Stimulated activated CD4-positive, alpha-beta T cell treated with anti-CD3 and anti-CD28 coated beads, Interleukin-15, amount 100 ng/mL, for 24 hours (primary cell): ENCODE data around the gene LYSMD2.
"Not testable (repeated sequence)": the region's sequence is repeated elsewhere in the genome, so short reads cannot be mapped to it uniquely, and the experiment has no call there.

Source experiments
- DNase-seq: peaks from one replicate; pipeline ENCODE4 v3.0.0-alpha.2; 2020

Gene LYSMD2, protein sequence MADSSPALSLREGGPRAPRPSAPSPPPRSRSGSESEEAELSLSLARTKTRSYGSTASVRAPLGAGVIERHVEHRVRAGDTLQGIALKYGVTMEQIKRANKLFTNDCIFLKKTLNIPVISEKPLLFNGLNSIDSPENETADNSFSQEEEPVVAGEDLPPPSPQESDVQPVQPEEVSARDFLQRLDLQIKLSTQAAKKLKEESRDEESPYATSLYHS

DNA sequence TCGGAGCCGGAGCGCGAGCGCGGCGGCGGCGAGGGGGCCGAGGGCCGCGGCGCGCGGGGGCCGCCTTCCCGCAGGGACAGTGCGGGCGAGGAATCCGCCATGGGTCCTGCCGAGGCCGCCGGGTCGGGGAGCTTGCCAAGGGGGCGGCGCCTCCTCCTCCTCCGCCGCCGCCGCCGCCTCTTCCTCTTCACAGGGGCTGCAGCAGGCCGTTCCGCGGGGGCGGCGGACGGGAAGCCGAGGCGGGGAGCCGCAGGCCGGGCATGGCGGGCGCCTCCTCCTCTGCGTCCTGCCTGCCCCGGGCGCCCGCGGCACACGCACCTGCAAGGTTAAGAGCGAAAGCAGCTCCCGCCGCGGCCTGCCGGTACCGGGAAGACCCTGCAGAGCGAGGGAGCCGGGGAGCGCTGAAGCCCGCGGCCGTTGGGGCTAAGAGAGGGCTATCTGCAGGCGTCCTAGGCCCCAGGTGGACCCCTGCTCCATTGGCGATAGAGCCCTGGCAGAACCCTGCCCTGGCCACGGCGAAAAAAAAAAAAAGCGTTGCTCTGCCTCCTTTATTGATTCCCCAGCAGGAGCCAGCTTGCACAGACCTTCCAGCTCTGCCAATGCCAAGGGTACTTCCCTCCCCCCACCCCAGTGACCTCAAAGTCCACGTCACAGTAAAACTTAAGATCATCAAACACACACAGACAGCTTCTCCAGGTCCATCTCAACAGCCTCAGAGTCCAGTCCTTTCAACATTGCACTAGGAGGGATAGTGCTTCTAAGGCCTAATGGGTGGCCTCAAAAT lies at the start of gene LYSMD2:
Gene LYSMD2 (minus strand): TSS at position 134 of the 784 bp plus-strand sequence. CDS start 33 bp downstream, at position 101.
- DNase-seq = peak; percentile 80

DNA sequence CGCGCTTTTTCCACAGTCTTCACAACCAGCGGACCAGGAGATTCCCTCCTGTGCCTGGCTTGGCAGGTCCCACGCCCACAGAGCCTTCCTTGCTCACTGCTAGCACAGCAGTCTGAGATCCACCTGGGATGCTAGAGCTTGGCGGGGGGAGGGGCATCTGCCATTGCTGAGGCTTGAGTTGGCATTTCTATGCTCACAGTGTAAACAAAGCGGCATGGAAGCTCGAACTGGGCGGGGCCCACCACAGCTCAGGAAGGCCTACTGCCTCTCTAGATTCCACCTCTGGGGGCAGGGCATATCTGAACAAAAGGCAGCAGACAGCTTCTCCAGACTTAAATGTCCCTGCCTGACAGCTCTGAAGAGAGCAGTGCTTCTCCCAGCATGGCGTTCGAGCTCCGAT lies 49.7 kb upstream of the LYSMD2 start:
- DNase-seq = not testable (repeated sequence)

DNA sequence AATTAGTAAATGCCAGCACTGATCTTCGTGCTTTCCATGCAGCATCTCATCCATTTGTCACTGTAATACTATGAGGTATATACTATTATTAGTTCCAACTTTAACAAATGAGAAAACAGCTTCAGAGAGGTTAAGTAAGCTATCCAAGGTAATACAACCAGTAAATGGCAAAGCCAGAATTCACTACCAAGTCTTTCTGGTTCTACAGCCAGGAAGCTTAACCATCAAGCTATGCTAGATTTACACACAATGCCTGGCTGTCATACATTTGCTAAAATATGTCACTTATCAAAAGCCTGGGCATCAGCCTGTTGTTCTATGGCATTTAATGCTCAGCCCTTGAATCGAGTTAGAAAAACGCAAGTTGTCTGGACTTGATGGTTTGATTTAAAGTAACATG lies 46.5 kb upstream of the LYSMD2 start:
- no peak for DNase-seq

DNA sequence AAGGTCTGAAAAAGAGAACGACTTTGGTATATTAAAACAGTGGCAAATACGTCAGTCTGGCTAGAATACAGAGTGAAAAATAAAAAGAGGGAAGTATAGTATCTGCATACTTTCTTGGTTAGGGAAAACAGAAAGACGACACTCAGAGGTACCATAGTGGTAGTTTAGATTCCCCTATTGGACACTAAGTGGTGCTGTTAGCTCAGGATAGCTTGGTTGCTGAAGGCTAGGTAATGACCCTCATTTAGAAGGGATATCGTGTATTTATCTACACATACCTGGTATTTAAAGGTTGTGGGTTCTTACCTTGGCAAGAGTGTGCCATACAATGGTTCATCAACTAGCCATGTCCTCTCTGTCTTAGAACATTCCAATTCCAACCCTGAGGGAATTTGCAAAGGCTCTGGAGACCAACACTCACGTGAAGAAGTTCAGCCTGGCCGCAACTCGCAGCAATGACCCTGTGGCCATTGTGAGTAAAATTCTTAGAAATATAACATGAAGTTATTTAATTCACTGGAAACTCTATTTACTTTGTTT lies 45.0 kb upstream of the LYSMD2 start:
- no peak for DNase-seq

DNA sequence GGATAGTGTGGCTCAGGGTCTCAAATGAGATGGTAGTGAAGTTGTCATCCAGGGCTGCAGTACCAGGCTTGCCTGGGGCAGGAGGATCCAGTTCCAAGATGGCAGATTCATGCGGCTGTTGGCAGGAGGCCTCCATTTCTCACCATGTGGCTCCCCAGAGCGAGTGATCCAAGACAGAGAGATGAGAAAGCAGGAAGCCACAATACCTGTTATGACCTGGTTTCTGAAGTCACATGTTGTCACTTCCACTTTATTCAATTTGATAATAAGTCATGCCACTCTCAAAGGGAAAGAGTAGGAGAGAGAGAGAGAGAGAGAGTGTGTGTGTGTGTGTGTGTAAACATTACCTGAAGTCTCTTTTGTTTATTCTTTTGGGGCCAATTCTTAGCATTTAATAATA lies 44.1 kb upstream of the LYSMD2 start:
- DNase-seq = no peak

DNA sequence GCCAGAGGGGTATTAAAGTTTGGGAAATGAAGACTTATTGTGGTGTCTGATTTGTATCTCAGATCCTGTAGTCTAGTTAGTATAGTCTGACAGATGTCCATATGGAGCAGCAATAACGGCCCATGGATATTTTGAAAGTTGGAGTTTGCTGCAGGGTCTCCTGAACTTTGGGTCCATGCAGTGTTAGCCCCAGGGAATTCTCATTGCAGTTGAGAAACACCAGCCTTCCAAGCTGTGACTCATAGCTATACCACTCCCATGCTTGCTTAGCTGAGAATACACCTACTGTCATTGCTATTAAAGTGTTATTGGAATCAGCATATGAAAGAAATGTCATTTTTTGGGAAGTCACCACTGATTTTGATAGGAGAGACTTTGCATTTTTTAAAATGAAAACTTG lies 43.2 kb upstream of the LYSMD2 start:
- no peak for DNase-seq

DNA sequence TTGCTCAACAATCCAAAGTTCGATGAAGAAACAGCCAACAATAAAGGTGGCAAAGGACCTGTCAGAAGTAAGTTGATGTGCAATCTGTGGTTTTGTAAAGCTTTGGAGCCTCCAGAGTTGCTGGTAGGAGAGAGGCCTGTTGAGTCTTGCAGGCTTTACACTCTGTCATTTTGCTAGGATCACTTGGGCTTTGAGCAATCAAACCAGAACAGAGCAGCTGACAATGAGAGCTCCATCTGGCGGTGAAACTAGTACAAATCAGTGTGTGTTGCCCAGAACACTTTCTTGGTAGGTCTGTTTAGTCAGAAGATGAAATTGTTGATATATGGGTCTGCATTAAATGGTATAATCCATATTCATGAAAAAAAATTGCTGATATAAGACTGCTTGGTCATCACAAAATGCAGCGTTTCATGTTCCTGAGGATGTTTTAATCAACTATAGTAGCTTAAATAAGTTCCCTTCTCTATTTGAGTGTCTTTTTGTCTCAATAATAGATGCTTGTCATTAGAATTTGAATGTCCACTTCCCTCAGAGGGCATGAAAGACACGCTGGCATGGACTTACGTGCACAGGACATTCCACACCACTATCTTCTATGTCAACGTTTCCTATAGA lies 39.6 kb upstream of the LYSMD2 start:
- peak; percentile 70 for DNase-seq

DNA sequence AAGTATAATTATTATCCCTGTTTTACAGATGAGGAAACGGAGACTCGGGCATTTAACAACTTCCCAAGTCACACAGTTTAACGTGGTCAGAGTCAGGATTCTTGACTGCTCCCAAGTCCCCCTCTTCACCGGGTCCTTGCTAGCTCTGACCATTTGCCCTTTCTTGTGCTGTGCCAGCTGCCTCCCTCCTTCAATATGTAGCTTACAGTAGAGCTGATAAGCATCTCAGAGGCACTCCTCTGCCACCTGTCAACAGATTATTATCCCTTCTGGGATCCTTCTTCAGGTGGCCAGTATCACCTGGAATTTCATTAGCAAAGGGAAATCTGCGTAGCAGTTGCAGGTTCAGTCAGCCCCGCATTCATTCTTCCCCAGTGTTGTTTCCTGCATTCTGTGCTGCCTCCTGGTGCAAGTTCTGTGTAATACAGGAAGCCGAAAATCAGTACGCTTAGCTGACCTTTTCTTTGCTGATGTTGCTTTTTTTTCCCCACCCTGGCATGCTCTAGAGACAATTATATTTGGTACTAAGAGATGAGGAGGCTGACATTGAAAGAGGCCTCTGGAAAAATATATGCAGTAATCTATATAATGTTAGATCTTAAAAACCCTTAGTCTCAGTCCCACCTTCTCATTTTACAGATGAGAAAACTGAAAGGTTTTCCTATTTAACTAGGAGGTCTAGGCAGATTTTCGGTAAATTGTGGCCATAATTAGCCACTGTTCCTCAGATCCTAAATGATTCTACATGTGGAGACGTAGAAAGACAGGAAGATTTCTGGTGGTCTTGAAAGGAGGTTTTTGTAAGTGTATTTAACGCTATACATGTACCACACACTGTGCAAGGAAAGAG lies 38.7 kb upstream of the LYSMD2 start:
- DNase-seq = peak; percentile 57

DNA sequence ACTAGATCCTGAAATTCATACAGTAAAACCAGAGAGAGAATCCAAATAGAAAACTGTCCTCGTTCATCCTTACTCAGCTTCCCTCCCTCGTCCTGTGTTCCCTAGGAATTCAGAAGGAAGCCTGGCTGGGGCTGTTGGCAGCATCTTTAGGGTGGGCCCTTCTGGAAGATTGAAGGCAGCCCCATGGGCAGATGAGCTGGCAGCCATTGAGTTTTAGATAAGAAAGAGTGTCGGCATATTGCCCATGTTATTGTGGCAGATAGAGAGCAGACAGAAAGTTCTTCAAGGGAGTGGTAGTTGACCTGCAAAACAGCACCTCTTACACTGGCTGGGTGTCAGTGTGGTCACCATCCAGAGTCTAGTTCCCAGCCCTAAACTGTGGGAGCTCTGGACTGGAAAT lies 37.5 kb upstream of the LYSMD2 start:
- no peak for DNase-seq

DNA sequence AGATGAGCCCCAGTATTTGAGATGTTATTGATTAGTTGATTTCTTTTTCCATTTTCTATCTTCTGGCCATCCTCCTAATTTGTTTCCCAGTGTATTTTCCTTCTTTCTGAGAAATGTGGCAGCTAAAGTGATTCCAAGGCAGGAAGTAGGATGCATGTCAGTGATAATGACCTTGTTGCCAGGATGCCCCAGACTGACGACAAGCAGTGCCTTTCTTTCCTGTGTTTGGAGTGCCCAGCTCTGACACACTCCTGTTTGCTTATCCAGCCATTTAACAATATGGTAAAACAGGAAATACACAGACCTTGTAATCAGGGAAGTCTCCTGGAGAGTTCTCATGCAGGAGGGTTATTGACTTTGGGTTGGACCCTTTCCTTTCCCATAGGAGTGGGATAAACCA lies 34.3 kb upstream of the LYSMD2 start:
- DNase-seq = no peak

DNA sequence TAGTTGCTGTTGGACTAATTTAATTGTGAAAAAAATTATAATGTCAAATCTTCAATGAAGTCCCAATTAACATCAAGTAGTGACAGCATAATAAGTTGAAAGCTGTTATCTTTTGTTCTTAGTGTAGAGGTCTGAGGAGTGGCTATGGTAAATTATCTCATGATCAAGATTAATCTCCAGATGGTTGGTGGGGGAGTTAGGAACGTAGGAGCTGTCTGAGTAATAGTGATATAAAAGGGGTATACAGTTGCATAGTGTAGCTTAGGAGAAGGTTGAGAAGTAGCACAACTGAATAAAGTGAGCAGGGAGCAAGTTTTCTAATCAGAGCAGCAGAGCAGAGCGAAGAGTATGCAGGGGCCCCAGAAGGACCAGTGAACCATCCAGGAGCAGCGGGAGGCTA lies 33.4 kb upstream of the LYSMD2 start:
- DNase-seq = no peak

DNA sequence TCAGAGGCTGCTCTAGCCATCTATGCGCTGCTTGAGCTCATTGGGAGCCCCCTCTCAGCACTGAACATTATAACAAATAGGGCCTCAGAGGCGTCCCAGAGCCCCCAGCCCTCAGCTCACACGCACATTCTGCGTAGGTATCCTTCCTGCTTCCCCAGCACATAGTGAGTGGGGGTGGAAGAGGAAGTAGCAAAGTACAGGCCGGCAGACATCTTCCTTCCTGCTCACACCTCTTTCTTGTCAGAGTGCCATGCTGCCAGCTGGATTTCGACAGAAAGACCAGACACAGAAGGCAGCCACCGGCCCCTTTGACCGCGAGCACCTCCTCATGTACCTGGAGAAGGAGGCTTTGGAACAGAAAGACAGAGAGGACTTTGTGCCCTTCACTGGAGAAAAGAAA lies 30.6 kb upstream of the LYSMD2 start:
- no peak for DNase-seq

DNA sequence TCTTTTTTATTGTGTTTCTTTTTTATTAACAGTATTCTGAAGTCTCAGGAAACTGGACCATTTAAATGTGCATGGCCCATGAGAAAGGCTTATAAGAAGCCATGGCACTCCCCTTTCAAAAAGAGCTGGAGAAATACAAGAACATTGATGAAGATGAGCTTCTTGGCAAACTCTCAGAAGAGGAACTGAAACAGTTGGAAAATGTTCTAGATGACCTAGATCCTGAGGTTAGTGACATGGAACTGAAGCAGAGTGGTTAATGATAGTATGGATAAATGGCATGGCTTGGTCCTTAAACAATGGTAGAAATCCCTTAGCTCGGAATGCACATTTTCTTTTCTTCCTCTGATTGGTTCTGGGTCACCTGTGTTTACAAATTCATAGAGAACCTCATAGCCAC lies 28.9 kb upstream of the LYSMD2 start:
- DNase-seq = no peak

DNA sequence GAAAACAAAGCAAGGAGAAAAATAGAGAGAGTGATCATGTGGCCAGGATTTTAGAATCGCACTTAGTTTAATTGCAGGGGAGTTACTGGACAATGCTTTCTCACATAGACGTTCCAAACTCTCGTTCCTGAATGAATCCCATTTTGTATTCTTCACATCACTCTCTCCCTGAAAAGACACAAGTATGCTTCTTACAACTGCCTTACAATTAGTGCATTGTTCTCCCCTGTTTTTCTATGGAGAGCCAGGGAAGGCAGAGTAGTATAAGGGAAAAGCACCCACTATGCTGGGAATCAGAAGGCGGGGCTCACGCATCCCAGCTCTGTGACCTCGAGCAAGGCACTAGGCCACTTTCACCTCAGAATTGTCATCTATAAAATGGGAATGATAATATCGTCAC lies 28.3 kb upstream of the LYSMD2 start:
- DNase-seq = no peak

DNA sequence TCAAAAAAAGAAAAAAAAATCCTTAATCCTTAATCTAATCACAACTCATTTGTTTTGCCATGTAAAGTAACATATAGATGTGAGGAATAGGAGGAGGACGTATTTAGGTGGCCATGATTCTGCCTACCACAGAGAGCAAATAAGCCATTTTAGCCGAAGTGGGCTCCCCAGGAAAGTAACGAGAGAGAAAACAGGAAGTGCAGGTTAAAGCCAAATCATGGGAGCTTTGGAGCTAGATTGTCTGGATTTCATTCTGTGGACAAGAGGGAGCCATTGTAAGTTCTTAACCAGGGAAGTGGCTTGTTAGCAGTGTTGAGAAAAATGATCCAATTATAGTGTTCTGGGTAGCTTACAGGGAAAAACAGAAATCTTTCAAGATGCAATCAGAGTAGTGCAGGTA lies 23.4 kb upstream of the LYSMD2 start:
- DNase-seq = no peak

DNA sequence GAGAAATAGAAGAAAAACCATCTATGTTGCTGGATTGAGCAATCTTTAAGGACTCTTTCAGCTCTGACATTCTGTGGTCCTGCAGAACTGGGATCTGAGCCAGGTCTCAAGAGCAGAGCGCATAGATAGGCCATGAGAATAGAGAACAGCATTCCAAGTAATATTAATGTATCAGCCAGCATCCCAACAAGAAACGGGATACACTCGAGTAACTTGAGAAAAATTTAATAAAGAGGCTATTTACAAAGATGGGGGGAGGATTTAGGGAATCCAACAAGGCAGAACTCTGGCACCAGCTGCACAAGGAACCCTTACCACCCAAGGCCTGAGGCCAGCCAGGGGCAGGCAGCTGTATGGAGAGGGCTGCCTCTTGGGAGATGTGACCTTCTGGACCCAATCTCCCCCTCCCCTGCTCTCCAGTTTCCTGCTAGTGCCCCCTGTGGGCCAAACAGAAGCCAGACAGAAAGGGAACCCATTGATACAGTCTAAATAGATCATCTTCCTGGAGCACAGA lies 22.2 kb upstream of the LYSMD2 start:
- DNase-seq = peak; percentile 22

DNA sequence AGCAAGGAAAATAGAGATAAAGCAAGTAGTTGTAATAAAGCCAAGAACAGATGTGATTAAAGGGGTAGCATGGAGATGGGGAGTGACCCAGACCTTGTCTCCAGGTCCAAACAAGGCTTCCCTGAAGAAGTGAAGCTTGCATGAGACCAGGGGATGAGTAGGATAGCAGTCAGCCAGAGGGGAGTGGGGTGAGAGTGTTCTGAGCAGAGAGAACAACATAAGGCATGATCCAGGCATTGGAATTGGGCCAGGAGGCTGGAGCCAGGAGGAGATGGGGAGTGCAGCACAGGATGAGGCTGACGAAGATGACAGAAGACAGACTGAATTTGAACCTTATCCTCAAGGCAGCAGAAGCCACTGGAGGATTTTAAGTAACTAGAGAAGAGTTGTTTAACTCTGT lies 21.2 kb upstream of the LYSMD2 start:
- no peak for DNase-seq

DNA sequence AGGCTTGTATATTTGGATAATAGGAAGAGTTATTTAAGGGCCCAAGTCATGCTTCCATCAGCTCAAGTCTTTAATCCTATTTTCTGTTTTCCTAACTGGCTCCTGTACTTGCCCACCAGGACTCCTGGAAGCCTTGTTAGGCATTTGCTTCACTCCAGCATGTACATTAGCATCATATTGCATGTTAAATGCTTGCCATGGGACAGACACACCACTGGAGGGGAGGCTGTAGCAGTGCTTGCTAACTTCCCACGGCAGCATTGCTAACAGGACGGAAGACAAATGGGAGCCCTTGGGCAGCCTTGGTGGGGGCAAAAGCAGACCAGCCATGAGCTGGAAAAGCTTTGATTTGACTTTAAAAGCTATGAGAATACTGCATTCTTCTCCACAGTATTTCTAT lies 20.0 kb upstream of the LYSMD2 start:
- DNase-seq = no peak

DNA sequence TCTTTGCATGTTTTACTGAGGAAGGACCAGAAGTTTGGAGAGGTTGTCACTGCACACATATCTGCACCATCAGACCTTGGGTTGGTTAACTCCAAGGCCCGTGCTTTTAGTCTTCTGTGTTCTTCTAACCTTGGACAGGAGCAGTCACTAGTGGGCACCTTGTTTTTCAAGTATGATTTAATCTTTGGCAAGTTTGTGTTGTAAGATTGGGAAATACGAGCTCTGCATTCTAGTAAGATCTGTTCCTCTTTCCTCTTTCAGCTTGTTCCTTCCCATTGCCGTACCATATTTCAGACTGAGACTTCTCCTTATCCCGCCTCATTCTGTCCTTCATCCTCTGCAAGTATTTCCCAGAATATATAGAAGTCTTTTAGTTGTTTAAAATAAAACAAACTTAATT lies 19.0 kb upstream of the LYSMD2 start:
- DNase-seq = no peak

DNA sequence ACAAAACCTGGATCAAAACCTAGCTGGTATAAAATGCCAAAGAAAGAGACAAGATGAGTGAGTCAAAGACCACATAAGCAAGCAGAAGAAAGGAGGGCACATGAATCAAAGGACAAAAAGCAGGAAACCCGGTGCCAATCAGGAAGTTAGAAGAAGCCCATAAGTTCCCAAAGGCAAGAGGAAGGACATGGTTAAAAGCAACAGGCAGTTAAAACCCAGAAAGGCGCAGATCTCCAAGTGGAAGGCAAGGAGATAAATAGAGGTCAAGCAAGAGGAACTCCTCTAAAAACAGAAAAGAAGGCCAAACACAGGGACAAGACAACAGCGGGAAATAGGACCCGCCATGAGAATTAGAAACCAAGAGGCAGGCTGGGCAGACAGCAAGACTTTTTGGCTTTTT lies 18.3 kb upstream of the LYSMD2 start:
- DNase-seq = no peak

DNA sequence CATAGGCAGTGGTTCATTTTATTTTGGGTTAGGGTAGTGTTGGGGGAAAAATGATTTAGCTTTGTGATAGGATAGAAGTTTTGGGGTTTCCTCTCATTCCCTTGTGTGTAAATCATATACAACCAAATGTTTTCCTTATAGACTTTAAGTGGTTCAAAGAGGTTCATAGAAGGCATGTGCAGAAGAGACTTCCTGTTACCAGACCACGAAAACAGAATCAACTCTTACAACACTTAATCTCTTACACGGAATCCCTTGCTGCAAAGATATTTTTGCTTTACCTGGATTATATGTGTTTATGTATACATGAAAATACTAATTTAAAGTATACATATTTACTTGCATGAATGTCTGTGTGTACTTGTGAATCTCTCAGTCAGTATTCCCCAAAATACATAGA lies 16.8 kb upstream of the LYSMD2 start:
- DNase-seq = no peak

DNA sequence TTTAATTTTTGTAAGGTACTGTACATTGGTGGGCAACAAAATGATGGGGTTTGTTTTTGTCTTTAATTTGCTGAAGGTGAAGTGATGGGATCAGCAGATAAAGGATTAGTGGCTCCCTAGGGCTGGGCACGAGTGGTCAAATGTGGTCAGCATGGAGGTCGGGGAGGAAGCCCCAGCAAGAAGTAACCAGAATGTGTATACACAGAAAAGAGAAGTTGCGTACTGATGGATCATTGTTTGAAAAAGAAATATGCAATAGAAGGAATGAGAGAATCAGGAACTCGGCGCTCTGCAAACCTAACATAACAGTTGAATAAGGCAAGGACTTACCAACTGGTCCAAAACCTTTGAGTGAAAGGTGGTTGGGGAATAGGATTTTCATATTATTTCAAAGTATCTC lies 15.4 kb upstream of the LYSMD2 start:
- no peak for DNase-seq
